ENCODE results near the gene TSPAN32. TPM values are rescaled to one million over a fixed set of nuclear protein-coding genes. Genes with fewer than 3 reads are reported as not detected.

The TSPAN32 gene
- total and polyA plus RNA-seq, 10 of the 15 experiments (the other 5 are each of a cell fraction or from before 2014, with no cell fraction given): 0.08 TPM; not detected in 9

- Histone ChIP-seq H3K4me1 (ENCODE audit: control insufficient read depth, insufficient read depth, low read length) (peaks cover 15% of the 10 kb centered on the region), H2AFZ (ENCODE audit: control insufficient read depth, low read depth, low read length) (no peak overlapping the region), H3K4me2 (ENCODE audit: control insufficient read depth, insufficient read depth) (no peak overlapping the region), H3K9ac (ENCODE audit: control insufficient read depth, insufficient read depth, low read length) (no peak overlapping the region), H3K27me3 (replicated peaks in 1 of 2; ENCODE audit: control insufficient read depth in 2 of 2, insufficient read depth in 2 of 2, low read length in 1 of 2) (no peaks in the 10 kb centered on the region; a peak in 2 of 4 replicates), H3K4me3 (no peak overlapping the region), H3K9me3 (replicated peaks; ENCODE audit: control insufficient read depth, insufficient read depth, low read length) (no peaks in the 10 kb centered on the region; the same call in 2 of the 3 replicates), H4K20me1 (ENCODE audit: control insufficient read depth, insufficient read depth) (no peaks in the 10 kb centered on the region), H3K27ac (ENCODE audit: control insufficient read depth, insufficient read depth) (no peak overlapping the region), H3K36me3 (ENCODE audit: control insufficient read depth in 2 of 2, insufficient read depth in 2 of 2, low read length in 1 of 2) (no peaks in the 10 kb centered on the region), H3K79me2 (ENCODE audit: control insufficient read depth, insufficient read depth, low read length) (no peaks in the 10 kb centered on the region)
- FAIRE-seq (no peak), DNase-seq (ENCODE audit: low read depth, low spot score) (no peak), ATAC-seq (no peak)
- SMC1A ChIA-PET (ENCODE audit: uncharacterized antibody, unreplicated experiment): no interaction called here
- BruUV-seq (replicated peaks): no TSS peak
- POLR2A ChIA-PET: no interaction called here
- in situ Hi-C loops (cut with MboI): no loop called here
- intact Hi-C loops (cut with micrococcal nuclease; ENCODE audit: unreplicated experiment): no loop called here
- CTCF ChIA-PET: no interaction called here
- no peak for TF ChIP-seq BACH1 (IDR thresholded peaks at IDR 0.05; ENCODE audit: borderline replicate concordance)
- TF ChIP-seq YY1 (IDR thresholded peaks at IDR 0.05; ENCODE audit: low read depth, low read length): no peak
- no peak for TF ChIP-seq SMAD5 (IDR thresholded peaks at IDR 0.05; ENCODE audit: low read depth)
- TF ChIP-seq RCOR1 (conservative IDR thresholded peaks at IDR 0.05; ENCODE audit: low read depth, low read length): no peak
- TF ChIP-seq KLF5 (IDR thresholded peaks at IDR 0.05; ENCODE audit: partially characterized antibody): no peak
- TF ChIP-seq HDAC6 (IDR thresholded peaks at IDR 0.05; ENCODE audit: unreplicated experiment): no peak
- TF ChIP-seq ZNF384 (IDR thresholded peaks at IDR 0.05; ENCODE audit: borderline replicate concordance, low read depth, low read length): no peak
- no peak for TF ChIP-seq POU2F2 (IDR thresholded peaks at IDR 0.05; ENCODE audit: borderline replicate concordance, low read depth, low read length)
- TF ChIP-seq, protein P1, sequence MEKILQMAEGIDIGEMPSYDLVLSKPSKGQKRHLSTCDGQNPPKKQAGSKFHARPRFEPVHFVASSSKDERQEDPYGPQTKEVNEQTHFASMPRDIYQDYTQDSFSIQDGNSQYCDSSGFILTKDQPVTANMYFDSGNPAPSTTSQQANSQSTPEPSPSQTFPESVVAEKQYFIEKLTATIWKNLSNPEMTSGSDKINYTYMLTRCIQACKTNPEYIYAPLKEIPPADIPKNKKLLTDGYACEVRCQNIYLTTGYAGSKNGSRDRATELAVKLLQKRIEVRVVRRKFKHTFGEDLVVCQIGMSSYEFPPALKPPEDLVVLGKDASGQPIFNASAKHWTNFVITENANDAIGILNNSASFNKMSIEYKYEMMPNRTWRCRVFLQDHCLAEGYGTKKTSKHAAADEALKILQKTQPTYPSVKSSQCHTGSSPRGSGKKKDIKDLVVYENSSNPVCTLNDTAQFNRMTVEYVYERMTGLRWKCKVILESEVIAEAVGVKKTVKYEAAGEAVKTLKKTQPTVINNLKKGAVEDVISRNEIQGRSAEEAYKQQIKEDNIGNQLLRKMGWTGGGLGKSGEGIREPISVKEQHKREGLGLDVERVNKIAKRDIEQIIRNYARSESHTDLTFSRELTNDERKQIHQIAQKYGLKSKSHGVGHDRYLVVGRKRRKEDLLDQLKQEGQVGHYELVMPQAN (conservative IDR thresholded peaks at IDR 0.05): no peak
- TF ChIP-seq, protein P2, sequence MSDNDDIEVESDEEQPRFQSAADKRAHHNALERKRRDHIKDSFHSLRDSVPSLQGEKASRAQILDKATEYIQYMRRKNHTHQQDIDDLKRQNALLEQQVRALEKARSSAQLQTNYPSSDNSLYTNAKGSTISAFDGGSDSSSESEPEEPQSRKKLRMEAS (IDR thresholded peaks at IDR 0.05; ENCODE audit: low read depth, low read length): no peak
- RAD21 ChIA-PET (ENCODE audit: unreplicated experiment): no interaction called here
- 77% methylated on average over 12 of the region's 12 CpGs for WGBS (ENCODE audit: insufficient coverage, insufficient replicate concordance, low lambda C conversion rate, missing lambda C conversion rate)
Observed at GRCh38 chr11:2267306-2267850, 34.4 kb upstream of the TSPAN32 start.

Data from GM12878 (cell line).